HCT116 (cell line): ENCODE measurements around the gene ADAM15. TPM values are rescaled to one million over a fixed set of nuclear protein-coding genes. Genes with fewer than 3 reads are reported as not detected.

ENCODE experiments used
- ATAC-seq: fragments of 200-7000 bp; cut with Tn5 transposase; 2 replicates; pipeline ENCODE4 v1.9.1; 2020; ENCODE audit warnings: mild to moderate bottlenecking, moderate library complexity
- BruUV-seq: library from RNA; stranded (reverse); fragments of 400-500 nt; replicated peaks from 2 replicates; lab custom pipeline; 2021; lab: Mats Ljungman, UMichigan
- CTCF ChIA-PET: fragments of 300-600 bp; sonication (Branson Sonifier 250); formaldehyde crosslinking; loops from one replicate; lab custom pipeline; 2021; ENCODE audit warnings: antibody characterized with exemption; lab: Charles Lee
- POLR2A ChIA-PET: fragments of 300-600, 350-600 bp; sonication (Branson Sonifier 250); formaldehyde crosslinking; loops from one replicate; lab custom pipeline; 2021; ENCODE audit warnings: antibody characterized with exemption; lab: Charles Lee
- RAD21 ChIA-PET, 2 experiments: fragments of 300-600 bp; sonication (Branson Sonifier 250); formaldehyde crosslinking; loops; one replicate each; lab custom pipeline; 2023; ENCODE audit warnings: low total read pairs in 2 of 2; ENCODE audit not compliant: uncharacterized antibody in 2 of 2, unreplicated experiment in 2 of 2, low non-redundant PET in 1 of 2; lab: Charles Lee
- DNase-seq: peaks from one replicate; pipeline ENCODE4 v3.0.0-alpha.2; 2010; ENCODE audit warnings: low read depth, low spot score
- H2AFZ ChIP-seq: fragments of 200-600 bp; shearing (Covaris generic), sonication (generic); 2 replicates; pipeline ENCODE4 v1.6.1; 2017; ENCODE audit warnings: low read depth, mixed run types, mixed read lengths, antibody characterized with exemption, low read length; ENCODE audit not compliant: poor library complexity, severe bottlenecking
- H3K27ac ChIP-seq: 2 replicates; pipeline ENCODE4 v1.5.1; 2012; ENCODE audit warnings: low read depth, low read length
- H3K27me3 ChIP-seq: fragments of 200-600 bp; sonication (generic); 2 replicates; pipeline ENCODE4 v1.6.1; 2016; ENCODE audit warnings: mixed run types, low read length, mixed read lengths; ENCODE audit not compliant: insufficient read depth
- H3K36me3 ChIP-seq, 2 experiments: fragments of 200-500 bp in 1 of 2; fragments of 200-600 bp in 1 of 2; sonication (Bioruptor generic) in 1 of 2; sonication (generic) in 1 of 2; 2 replicates each; pipeline versions ENCODE4 v1.5.1 to v1.6.1; 2014 to 2016; ENCODE audit warnings: low read length in 2 of 2, inconsistent platforms in 1 of 2, mixed read lengths in 1 of 2, mixed run types in 1 of 2; ENCODE audit not compliant: insufficient read depth in 2 of 2, control insufficient read depth in 1 of 2
- H3K4me1 ChIP-seq, 2 experiments: fragments of 200-600 bp in 1 of 2; sonication (generic) in 1 of 2; 2 replicates each; pipeline versions ENCODE4 v1.5.1 to v1.6.1; 2012 to 2017; ENCODE audit warnings: low read length in 2 of 2, inconsistent platforms in 1 of 2, mild to moderate bottlenecking in 1 of 2, mixed read lengths in 1 of 2, mixed run types in 1 of 2, moderate library complexity in 1 of 2; ENCODE audit not compliant: insufficient read depth in 2 of 2, control insufficient read depth in 1 of 2
- H3K4me2 ChIP-seq: fragments of 200-600 bp; sonication (generic); 2 replicates; pipeline ENCODE4 v1.6.1; 2017; ENCODE audit warnings: mixed run types, low read length, mixed read lengths
- H3K4me3 ChIP-seq, 2 experiments: fragments of 200-600 bp in 1 of 2; sonication (generic) in 1 of 2; replicated peaks in 1 of 2; 2 replicates each; pipeline ENCODE4 v1.5.1; 2011 to 2016; ENCODE audit warnings: low read length in 2 of 2, control low read depth in 1 of 2, low read depth in 1 of 2, mild to moderate bottlenecking in 1 of 2, mixed read lengths in 1 of 2, mixed run types in 1 of 2
- H3K79me2 ChIP-seq: fragments of 200-600 bp; sonication (generic); 2 replicates; pipeline ENCODE4 v1.6.1; 2017; ENCODE audit warnings: mild to moderate bottlenecking, mixed run types, low read length, moderate library complexity, mixed read lengths; ENCODE audit not compliant: insufficient read depth
- H3K9ac ChIP-seq: fragments of 200-600 bp; sonication (generic); 2 replicates; pipeline ENCODE4 v1.6.1; 2016; ENCODE audit warnings: low read length, mixed read lengths
- H3K9me2 ChIP-seq: fragments of 200-600 bp; sonication (generic), shearing (Covaris generic); 2 replicates; pipeline ENCODE4 v1.6.1; 2017; ENCODE audit warnings: mixed run types, mild to moderate bottlenecking, moderate library complexity; ENCODE audit not compliant: insufficient read depth
- H3K9me3 ChIP-seq, 2 experiments: fragments of 200-500 bp in 1 of 2; fragments of 200-600 bp in 1 of 2; sonication (Bioruptor generic) in 1 of 2; sonication (generic) in 1 of 2; 2 replicates each; pipeline ENCODE4 v1.6.1; 2014 to 2017; ENCODE audit warnings: low read length in 2 of 2, mixed read lengths in 2 of 2, inconsistent platforms in 1 of 2, low read depth in 1 of 2, mild to moderate bottlenecking in 1 of 2, mixed run types in 1 of 2, moderate library complexity in 1 of 2; ENCODE audit not compliant: control insufficient read depth in 1 of 2, insufficient read depth in 1 of 2
- H4K20me1 ChIP-seq: fragments of 200-600 bp; sonication (generic), shearing (Covaris generic); 2 replicates; pipeline ENCODE4 v1.6.1; 2017; ENCODE audit warnings: mixed run types, mild to moderate bottlenecking, moderate library complexity; ENCODE audit not compliant: insufficient read depth
- CEBPB ChIP-seq: IDR thresholded peaks from 2 replicates; pipeline ENCODE4 v1.6.1; 2012; ENCODE audit warnings: low read depth
- EZH2 ChIP-seq: fragments of 200-600 bp; sonication (generic); IDR thresholded peaks from 2 replicates; pipeline ENCODE4 v1.6.1; 2017; ENCODE audit warnings: antibody characterized with exemption, mixed run types
- REST ChIP-seq: IDR thresholded peaks from 2 replicates; pipeline ENCODE4 v1.6.1; 2012; ENCODE audit warnings: low read depth
- SIN3A ChIP-seq: IDR thresholded peaks from 2 replicates; pipeline ENCODE4 v1.6.1; 2012; ENCODE audit warnings: low read depth
- intact Hi-C: fragments of 100-400 bp; cut with micrococcal nuclease; formaldehyde crosslinking; loops from 2 replicates; pipeline ENCODE4 v1.10.0; 2022
- total RNA-seq: library from RNA; stranded (reverse); gene quantifications from one replicate; pipeline ENCODE4 v1.2.1, GENCODE V29; 2021; ENCODE audit not compliant: unreplicated experiment
- TF ChIP-seq, protein P1 (sequence below): IDR thresholded peaks from 2 replicates; pipeline ENCODE4 v1.6.1; 2011; ENCODE audit warnings: mild to moderate bottlenecking, low read length, moderate library complexity; ENCODE audit not compliant: insufficient replicate concordance; ENCODE audit errors: extremely low read depth

The ADAM15 gene
- total RNA-seq, 1 experiment from 2014 or later, result 149 TPM

GRCh38 chr1:155001425-155001674, 49.8 kb upstream of the ADAM15 start:
- no TSS peak for BruUV-seq
- ChIA-PET POLR2A (interaction anchor here (0.7 to 1.8 kb wide), 5 partner anchors 10 to 68 kb away, joined by 3 read pairs; no protein-coding TSS in a partner anchor), CTCF (interaction anchor here (0.9 to 1.8 kb wide), 6 partner anchors 15 to 166 kb away, joined by 3 to 7 read pairs (median 3); partner anchors contain the start of genes ADAM15 and SHC1)

More at GRCh38 chr1:155001425-155001674, 49.8 kb upstream of the ADAM15 start:
- Histone ChIP-seq H4K20me1 (no peaks in the 10 kb centered on the region), H3K36me3 (no peaks in the 10 kb centered on the region; a peak in 1 of 4 replicates), H3K79me2 (peaks cover 37% of the 10 kb centered on the region), H3K9me3 (no peaks in the 10 kb centered on the region), H3K27ac (peak overlapping the region; percentile 99), H3K4me2 (peak overlapping the region; percentile 96), H2AFZ (no peak overlapping the region), H3K4me3 (peak overlapping the region; percentile 85 to 98), H3K9me2 (no peaks in the 10 kb centered on the region), H3K27me3 (no peaks in the 10 kb centered on the region), H3K9ac (peak overlapping the region; percentile 91), H3K4me1 (peaks cover 22 to 60% of the 10 kb centered on the region in 2 experiments)
- RAD21 ChIA-PET, result interaction anchor here in 1 of 2 experiments (0.6 kb wide), 1 partner anchor 69 kb away, joined by 4 read pairs; no protein-coding TSS in a partner anchor
- ATAC-seq (no peak; the same call in 1 of the 2 replicates), DNase-seq (no peak)
- TF ChIP-seq REST (no peak), SIN3A (no peak), EZH2 (no peak), CEBPB (no peak)
- TF ChIP-seq, protein P1, sequence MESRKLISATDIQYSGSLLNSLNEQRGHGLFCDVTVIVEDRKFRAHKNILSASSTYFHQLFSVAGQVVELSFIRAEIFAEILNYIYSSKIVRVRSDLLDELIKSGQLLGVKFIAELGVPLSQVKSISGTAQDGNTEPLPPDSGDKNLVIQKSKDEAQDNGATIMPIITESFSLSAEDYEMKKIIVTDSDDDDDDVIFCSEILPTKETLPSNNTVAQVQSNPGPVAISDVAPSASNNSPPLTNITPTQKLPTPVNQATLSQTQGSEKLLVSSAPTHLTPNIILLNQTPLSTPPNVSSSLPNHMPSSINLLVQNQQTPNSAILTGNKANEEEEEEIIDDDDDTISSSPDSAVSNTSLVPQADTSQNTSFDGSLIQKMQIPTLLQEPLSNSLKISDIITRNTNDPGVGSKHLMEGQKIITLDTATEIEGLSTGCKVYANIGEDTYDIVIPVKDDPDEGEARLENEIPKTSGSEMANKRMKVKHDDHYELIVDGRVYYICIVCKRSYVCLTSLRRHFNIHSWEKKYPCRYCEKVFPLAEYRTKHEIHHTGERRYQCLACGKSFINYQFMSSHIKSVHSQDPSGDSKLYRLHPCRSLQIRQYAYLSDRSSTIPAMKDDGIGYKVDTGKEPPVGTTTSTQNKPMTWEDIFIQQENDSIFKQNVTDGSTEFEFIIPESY, result no peak
- intact Hi-C loops, result loop anchor here (1.0 to 5.0 kb wide), 2 partner anchors 27 to 51 kb away; partner anchors contain the start of genes ADAM15 and CKS1B
